ENCODE results near the gene DLGAP4. TPM values are rescaled to one million over a fixed set of nuclear protein-coding genes. Genes with fewer than 3 reads are reported as not detected.

Gene DLGAP4
- total RNA-seq, 2 donors from 2014 or later, result 62.9 to 78.2 TPM

GRCh38 chr20:36399147-36399968 lies 93.2 kb downstream of the DLGAP4 start:
- 27 to 38% methylated on average over 5 to 6 of the region's 6 CpGs for WGBS, 2 experiments (ENCODE audit: insufficient coverage in 1 of 2, insufficient read length in 1 of 2)
- no peak overlapping the region for H3K27ac Mint-ChIP-seq
- H3K36me3 Mint-ChIP-seq (ENCODE audit: low read depth), result no peaks in the 10 kb centered on the region

GRCh38 chr20:36399969-36400545 lies 93.9 kb downstream of the DLGAP4 start:
- Histone ChIP-seq H3K9ac (ENCODE audit: extremely low read depth, low read length, poor library complexity, severe bottlenecking) (no peak overlapping the region), H3K27ac (ENCODE audit: low read depth, low read length) (no peak overlapping the region), H3K4me1 (ENCODE audit: control insufficient read depth, insufficient read depth, low read length) (no peaks in the 10 kb centered on the region), H3K4me3 (ENCODE audit: low read length) (no peak overlapping the region), H3K9me3 (ENCODE audit: control insufficient read depth, low read length) (peaks cover 7% of the 10 kb centered on the region), H3K36me3 (ENCODE audit: control insufficient read depth, insufficient read depth, low read length) (no peaks in the 10 kb centered on the region), H3K27me3 (ENCODE audit: control insufficient read depth, insufficient read depth, low read length, poor library complexity, severe bottlenecking) (no peaks in the 10 kb centered on the region)
- TF ChIP-seq CTCF (conservative IDR thresholded peaks at IDR 0.05), result no peak
- Mint-ChIP-seq H3K9me3 (peaks cover 7% of the 10 kb centered on the region), H3K27me3 (ENCODE audit: insufficient read depth) (peaks cover 10% of the 10 kb centered on the region), H3K4me3 (no peak overlapping the region), H3K4me1 (no peaks in the 10 kb centered on the region), H3K27ac (no peak overlapping the region), H3K36me3 (ENCODE audit: low read depth) (no peaks in the 10 kb centered on the region)
- no peak for DNase-seq
- WGBS, 2 experiments (ENCODE audit: insufficient coverage in 1 of 2, insufficient read length in 1 of 2), result 55 to 82% methylated on average over 3 to 5 of the region's 7 CpGs

More at GRCh38 chr20:36399147-36399968, 93.2 kb downstream of the DLGAP4 start:
- no peak overlapping the region for H3K4me3 Mint-ChIP-seq
- no peaks in the 10 kb centered on the region for H3K27me3 ChIP-seq (ENCODE audit: control insufficient read depth, insufficient read depth, low read length, poor library complexity, severe bottlenecking)
- no peaks in the 10 kb centered on the region for H3K4me1 ChIP-seq (ENCODE audit: control insufficient read depth, insufficient read depth, low read length)
- peaks cover 7% of the 10 kb centered on the region for H3K9me3 ChIP-seq (ENCODE audit: control insufficient read depth, low read length)
- H3K36me3 ChIP-seq (ENCODE audit: control insufficient read depth, insufficient read depth, low read length), result no peaks in the 10 kb centered on the region
- no peak overlapping the region for H3K9ac ChIP-seq (ENCODE audit: extremely low read depth, low read length, poor library complexity, severe bottlenecking)
- peaks cover 12% of the 10 kb centered on the region for H3K27me3 Mint-ChIP-seq (ENCODE audit: insufficient read depth)
- peak; percentile 98 for DNase-seq
- peak; percentile 90 for TF ChIP-seq CTCF (conservative IDR thresholded peaks at IDR 0.05)
- H3K27ac ChIP-seq (ENCODE audit: low read depth, low read length), result no peak overlapping the region
- no peak overlapping the region for H3K4me3 ChIP-seq (ENCODE audit: low read length)
- peaks cover 7% of the 10 kb centered on the region for H3K9me3 Mint-ChIP-seq
- H3K4me1 Mint-ChIP-seq, result no peaks in the 10 kb centered on the region

- H3K4me1 Mint-ChIP-seq, result no peaks in the 10 kb centered on the region
- TF ChIP-seq CTCF (conservative IDR thresholded peaks at IDR 0.05), result no peak
- Histone ChIP-seq H3K27ac (ENCODE audit: low read depth, low read length) (no peak overlapping the region), H3K36me3 (ENCODE audit: control insufficient read depth, insufficient read depth, low read length) (no peaks in the 10 kb centered on the region), H3K9ac (ENCODE audit: extremely low read depth, low read length, poor library complexity, severe bottlenecking) (no peak overlapping the region), H3K4me1 (ENCODE audit: control insufficient read depth, insufficient read depth, low read length) (no peaks in the 10 kb centered on the region), H3K9me3 (ENCODE audit: control insufficient read depth, low read length) (peaks cover 7% of the 10 kb centered on the region), H3K4me3 (ENCODE audit: low read length) (no peak overlapping the region), H3K27me3 (ENCODE audit: control insufficient read depth, insufficient read depth, low read length, poor library complexity, severe bottlenecking) (no peaks in the 10 kb centered on the region)
- no peak overlapping the region for H3K4me3 Mint-ChIP-seq
- no peaks in the 10 kb centered on the region for H3K36me3 Mint-ChIP-seq (ENCODE audit: low read depth)
- 85 to 86% methylated on average over 14 to 18 of the region's 18 CpGs for WGBS, 2 experiments (ENCODE audit: insufficient coverage in 1 of 2, insufficient read length in 1 of 2)
- peaks cover 10% of the 10 kb centered on the region for H3K27me3 Mint-ChIP-seq (ENCODE audit: insufficient read depth)
- H3K9me3 Mint-ChIP-seq, result peaks cover 7% of the 10 kb centered on the region
- no peak overlapping the region for H3K27ac Mint-ChIP-seq
- peak; percentile 82 for DNase-seq
Measured at GRCh38 chr20:36400909-36401735, 95.0 kb downstream of the DLGAP4 start.

Data from endodermal cell (in vitro differentiated cells).